ENCODE data around the gene DENR. TPM values are rescaled to one million over a fixed set of nuclear protein-coding genes. Genes with fewer than 3 reads are reported as not detected.

Gene DENR
- total and polyA plus RNA-seq, 2 of the 13 experiments (the other 11 are each of a cell fraction or from before 2014, with no cell fraction given): 30.0 to 59.1 TPM

DNA sequence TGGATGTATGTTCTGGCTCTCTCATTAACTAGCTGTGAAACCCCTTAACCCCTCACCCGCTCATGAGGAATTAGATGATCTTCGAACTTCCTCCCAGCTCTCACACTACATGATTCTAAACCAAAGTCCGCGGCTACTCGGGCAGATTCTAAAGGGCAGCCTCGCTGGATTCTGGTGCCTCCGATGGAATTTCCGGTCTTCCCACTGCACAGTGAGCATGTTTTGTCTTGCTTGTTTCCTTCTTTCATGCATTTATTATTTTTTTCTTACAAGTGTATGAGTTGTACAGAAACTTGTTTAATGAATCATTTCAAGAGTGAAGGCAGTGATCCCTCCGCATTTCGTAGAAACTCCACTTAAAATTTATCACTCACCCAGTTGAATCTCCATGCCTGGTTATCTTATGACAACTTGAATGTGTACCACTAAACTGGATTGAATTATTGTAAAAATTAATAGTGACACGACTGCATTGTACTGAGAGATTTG is 31.5 kb upstream of the DENR start (continued):
- no peak for TF ChIP-seq NFYB (CRISPR knock-in tag; IDR thresholded peaks at IDR 0.05)
- TF ChIP-seq MBNL3 (CRISPR knock-in tag; conservative IDR thresholded peaks at IDR 0.05): no peak
- 0 out of 2 replicates have a peak, but pooled peaks have one; percentile 60 for TF ChIP-seq ZNF557 (CRISPR knock-in tag; IDR thresholded peaks at IDR 0.05)
- TF ChIP-seq ZFY (CRISPR knock-in tag; IDR thresholded peaks at IDR 0.05): no peak
- TF ChIP-seq ZNF570 (CRISPR knock-in tag; IDR thresholded peaks at IDR 0.05; ENCODE audit: borderline replicate concordance): no peak
- no peak for TF ChIP-seq ZNF674 (CRISPR knock-in tag; IDR thresholded peaks at IDR 0.05; ENCODE audit: low read depth)
- TF ChIP-seq NRL (CRISPR knock-in tag; IDR thresholded peaks at IDR 0.05; ENCODE audit: borderline replicate concordance): no peak
- TF ChIP-seq, protein P1, sequence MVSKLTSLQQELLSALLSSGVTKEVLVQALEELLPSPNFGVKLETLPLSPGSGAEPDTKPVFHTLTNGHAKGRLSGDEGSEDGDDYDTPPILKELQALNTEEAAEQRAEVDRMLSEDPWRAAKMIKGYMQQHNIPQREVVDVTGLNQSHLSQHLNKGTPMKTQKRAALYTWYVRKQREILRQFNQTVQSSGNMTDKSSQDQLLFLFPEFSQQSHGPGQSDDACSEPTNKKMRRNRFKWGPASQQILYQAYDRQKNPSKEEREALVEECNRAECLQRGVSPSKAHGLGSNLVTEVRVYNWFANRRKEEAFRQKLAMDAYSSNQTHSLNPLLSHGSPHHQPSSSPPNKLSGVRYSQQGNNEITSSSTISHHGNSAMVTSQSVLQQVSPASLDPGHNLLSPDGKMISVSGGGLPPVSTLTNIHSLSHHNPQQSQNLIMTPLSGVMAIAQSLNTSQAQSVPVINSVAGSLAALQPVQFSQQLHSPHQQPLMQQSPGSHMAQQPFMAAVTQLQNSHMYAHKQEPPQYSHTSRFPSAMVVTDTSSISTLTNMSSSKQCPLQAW (CRISPR knock-in tag; IDR thresholded peaks at IDR 0.05): peak; percentile 52; the same call in 1 of the 2 replicates
- TF ChIP-seq TSC22D2 (CRISPR knock-in tag; IDR thresholded peaks at IDR 0.05; ENCODE audit: borderline replicate concordance): no peak
- TF ChIP-seq, protein P2, sequence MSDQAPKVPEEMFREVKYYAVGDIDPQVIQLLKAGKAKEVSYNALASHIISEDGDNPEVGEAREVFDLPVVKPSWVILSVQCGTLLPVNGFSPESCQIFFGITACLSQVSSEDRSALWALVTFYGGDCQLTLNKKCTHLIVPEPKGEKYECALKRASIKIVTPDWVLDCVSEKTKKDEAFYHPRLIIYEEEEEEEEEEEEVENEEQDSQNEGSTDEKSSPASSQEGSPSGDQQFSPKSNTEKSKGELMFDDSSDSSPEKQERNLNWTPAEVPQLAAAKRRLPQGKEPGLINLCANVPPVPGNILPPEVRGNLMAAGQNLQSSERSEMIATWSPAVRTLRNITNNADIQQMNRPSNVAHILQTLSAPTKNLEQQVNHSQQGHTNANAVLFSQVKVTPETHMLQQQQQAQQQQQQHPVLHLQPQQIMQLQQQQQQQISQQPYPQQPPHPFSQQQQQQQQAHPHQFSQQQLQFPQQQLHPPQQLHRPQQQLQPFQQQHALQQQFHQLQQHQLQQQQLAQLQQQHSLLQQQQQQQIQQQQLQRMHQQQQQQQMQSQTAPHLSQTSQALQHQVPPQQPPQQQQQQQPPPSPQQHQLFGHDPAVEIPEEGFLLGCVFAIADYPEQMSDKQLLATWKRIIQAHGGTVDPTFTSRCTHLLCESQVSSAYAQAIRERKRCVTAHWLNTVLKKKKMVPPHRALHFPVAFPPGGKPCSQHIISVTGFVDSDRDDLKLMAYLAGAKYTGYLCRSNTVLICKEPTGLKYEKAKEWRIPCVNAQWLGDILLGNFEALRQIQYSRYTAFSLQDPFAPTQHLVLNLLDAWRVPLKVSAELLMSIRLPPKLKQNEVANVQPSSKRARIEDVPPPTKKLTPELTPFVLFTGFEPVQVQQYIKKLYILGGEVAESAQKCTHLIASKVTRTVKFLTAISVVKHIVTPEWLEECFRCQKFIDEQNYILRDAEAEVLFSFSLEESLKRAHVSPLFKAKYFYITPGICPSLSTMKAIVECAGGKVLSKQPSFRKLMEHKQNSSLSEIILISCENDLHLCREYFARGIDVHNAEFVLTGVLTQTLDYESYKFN (CRISPR knock-in tag; conservative IDR thresholded peaks at IDR 0.05): peak; percentile 97
- TF ChIP-seq EP300 (IDR thresholded peaks at IDR 0.05; ENCODE audit: low read depth in 2 of 2, low read length in 2 of 2): peak in 1 of 2 experiments; percentile 75; a peak in 2 of 4 replicates
- TF ChIP-seq EP300 (CRISPR knock-in tag; IDR thresholded peaks at IDR 0.05; ENCODE audit: borderline replicate concordance): no peak
- TF ChIP-seq ZNF12 (CRISPR knock-in tag; IDR thresholded peaks at IDR 0.05): no peak
- TF ChIP-seq REPIN1 (CRISPR knock-in tag; IDR thresholded peaks at IDR 0.05; ENCODE audit: borderline replicate concordance, low read depth): no peak
- TF ChIP-seq, protein P3, sequence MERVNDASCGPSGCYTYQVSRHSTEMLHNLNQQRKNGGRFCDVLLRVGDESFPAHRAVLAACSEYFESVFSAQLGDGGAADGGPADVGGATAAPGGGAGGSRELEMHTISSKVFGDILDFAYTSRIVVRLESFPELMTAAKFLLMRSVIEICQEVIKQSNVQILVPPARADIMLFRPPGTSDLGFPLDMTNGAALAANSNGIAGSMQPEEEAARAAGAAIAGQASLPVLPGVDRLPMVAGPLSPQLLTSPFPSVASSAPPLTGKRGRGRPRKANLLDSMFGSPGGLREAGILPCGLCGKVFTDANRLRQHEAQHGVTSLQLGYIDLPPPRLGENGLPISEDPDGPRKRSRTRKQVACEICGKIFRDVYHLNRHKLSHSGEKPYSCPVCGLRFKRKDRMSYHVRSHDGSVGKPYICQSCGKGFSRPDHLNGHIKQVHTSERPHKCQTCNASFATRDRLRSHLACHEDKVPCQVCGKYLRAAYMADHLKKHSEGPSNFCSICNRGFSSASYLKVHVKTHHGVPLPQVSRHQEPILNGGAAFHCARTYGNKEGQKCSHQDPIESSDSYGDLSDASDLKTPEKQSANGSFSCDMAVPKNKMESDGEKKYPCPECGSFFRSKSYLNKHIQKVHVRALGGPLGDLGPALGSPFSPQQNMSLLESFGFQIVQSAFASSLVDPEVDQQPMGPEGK (CRISPR knock-in tag; IDR thresholded peaks at IDR 0.05): no peak
- TF ChIP-seq NR2F1 (CRISPR knock-in tag; IDR thresholded peaks at IDR 0.05): no peak
- TF ChIP-seq ZNF3 (CRISPR knock-in tag; IDR thresholded peaks at IDR 0.05): no peak
- TF ChIP-seq ASH2L (IDR thresholded peaks at IDR 0.05; ENCODE audit: insufficient read length, low read depth, low read length): peak; percentile 63
- TF ChIP-seq NFE2L1 (CRISPR knock-in tag; IDR thresholded peaks at IDR 0.05; ENCODE audit: borderline replicate concordance): no peak
- peak; percentile 96; the same call in 1 of the 2 replicates for TF ChIP-seq ZBTB3 (CRISPR knock-in tag; IDR thresholded peaks at IDR 0.05; ENCODE audit: borderline replicate concordance, low read depth)
- TF ChIP-seq RARA (CRISPR knock-in tag; IDR thresholded peaks at IDR 0.05): peak; percentile 55
- TF ChIP-seq, protein P4, sequence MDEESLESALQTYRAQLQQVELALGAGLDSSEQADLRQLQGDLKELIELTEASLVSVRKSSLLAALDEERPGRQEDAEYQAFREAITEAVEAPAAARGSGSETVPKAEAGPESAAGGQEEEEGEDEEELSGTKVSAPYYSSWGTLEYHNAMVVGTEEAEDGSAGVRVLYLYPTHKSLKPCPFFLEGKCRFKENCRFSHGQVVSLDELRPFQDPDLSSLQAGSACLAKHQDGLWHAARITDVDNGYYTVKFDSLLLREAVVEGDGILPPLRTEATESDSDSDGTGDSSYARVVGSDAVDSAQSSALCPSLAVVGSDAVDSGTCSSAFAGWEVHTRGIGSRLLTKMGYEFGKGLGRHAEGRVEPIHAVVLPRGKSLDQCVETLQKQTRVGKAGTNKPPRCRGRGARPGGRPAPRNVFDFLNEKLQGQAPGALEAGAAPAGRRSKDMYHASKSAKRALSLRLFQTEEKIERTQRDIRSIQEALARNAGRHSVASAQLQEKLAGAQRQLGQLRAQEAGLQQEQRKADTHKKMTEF (CRISPR knock-in tag; IDR thresholded peaks at IDR 0.05): peak; percentile 59; the same call in 1 of the 2 replicates
